K562 (cell line): ENCODE results near the gene GIGYF1. TPM values are rescaled to one million over a fixed set of nuclear protein-coding genes. Genes with fewer than 3 reads are reported as not detected.

Source experiments
- CTCF ChIP-seq, 3 experiments: IDR thresholded peaks in 2 of 3; conservative IDR thresholded peaks in 1 of 3; 2 replicates each; pipeline ENCODE4 v1.5.1; 2011 to 2012; ENCODE audit warnings: low read length in 3 of 3, mild to moderate bottlenecking in 3 of 3, control low read depth in 2 of 3, improper control_type of control experiment in 1 of 3, inconsistent platforms in 1 of 3, low read depth in 1 of 3, mixed read lengths in 1 of 3, moderate library complexity in 1 of 3; ENCODE audit not compliant: insufficient read depth in 2 of 3
- E2F6 ChIP-seq, 2 experiments: IDR thresholded peaks; 2 replicates each; pipeline ENCODE4 v1.6.1; 2011; ENCODE audit warnings: borderline replicate concordance in 1 of 2, control low read depth in 1 of 2, low read depth in 1 of 2, low read length in 1 of 2, mild to moderate bottlenecking in 1 of 2, mixed read lengths in 1 of 2, moderate library complexity in 1 of 2; ENCODE audit not compliant: insufficient read depth in 1 of 2, insufficient read length in 1 of 2, poor library complexity in 1 of 2, severe bottlenecking in 1 of 2; ENCODE audit errors: extremely low read depth in 1 of 2
- ETV6 ChIP-seq, 3 experiments: fragments of 150-350 bp in 1 of 3; sonication (generic) in 1 of 3; formaldehyde crosslinking in 1 of 3; IDR thresholded peaks; 2 replicates each; pipeline versions ENCODE4 v1.6.1 to v1.8.0; 2014 to 2022; ENCODE audit warnings: borderline replicate concordance in 2 of 3, low read depth in 2 of 3, antibody characterized with exemption in 1 of 3, low read length in 1 of 3, mild to moderate bottlenecking in 1 of 3, missing genetic modification reagents in 1 of 3
- HCFC1 ChIP-seq: IDR thresholded peaks from 2 replicates; pipeline ENCODE4 v1.6.1; 2012; ENCODE audit warnings: low read depth, low read length, improper control_type of control experiment
- L3MBTL2 ChIP-seq: fragments of 450-650 bp; IDR thresholded peaks from 2 replicates; pipeline ENCODE4 v1.6.1; 2016; ENCODE audit warnings: mild to moderate bottlenecking, moderate library complexity
- MYNN ChIP-seq, 2 experiments: sonication (generic); formaldehyde crosslinking in 1 of 2; IDR thresholded peaks; 2 replicates each; pipeline versions ENCODE4 v1.5.0 to v1.6.1; 2016 to 2020; ENCODE audit warnings: antibody characterized with exemption in 1 of 2, missing genetic modification reagents in 1 of 2
- POLR2G ChIP-seq: fragments of 200-400 bp; formaldehyde crosslinking; IDR thresholded peaks from 2 replicates; pipeline ENCODE4 v1.6.1; 2017; ENCODE audit warnings: low read depth, mild to moderate bottlenecking, antibody characterized with exemption, low read length, moderate library complexity
- REST ChIP-seq, 2 experiments: fragments of 450-650 bp; formaldehyde crosslinking in 1 of 2; IDR thresholded peaks; 2 replicates each; pipeline versions ENCODE4 v1.4.0 to v1.6.1; 2014 to 2020; ENCODE audit warnings: mild to moderate bottlenecking in 2 of 2, borderline replicate concordance in 1 of 2, low read depth in 1 of 2
- SMARCA4 ChIP-seq: fragments of 450-650 bp; IDR thresholded peaks from 2 replicates; pipeline ENCODE4 v1.6.1; 2016
- TGIF2 ChIP-seq: sonication (generic); formaldehyde crosslinking; IDR thresholded peaks from 2 replicates; pipeline ENCODE4 v1.8.1; 2022; ENCODE audit warnings: mild to moderate bottlenecking, missing genetic modification reagents, moderate library complexity
- ZNF511 ChIP-seq: sonication (generic); formaldehyde crosslinking; IDR thresholded peaks from 2 replicates; pipeline ENCODE4 v1.8.0; 2022; ENCODE audit warnings: mild to moderate bottlenecking, missing genetic modification reagents
- polyA plus RNA-seq, 8 experiments: library from polyadenylated mRNA; depleted of rRNA in 4 of 8; stranded (reverse) in 5 of 8; unstranded in 3 of 8; fragments of >200 nt; fragmentation: Nextera tagmentation in 2 of 8; fragmentation: Illumina TruSeq in 1 of 8; extraction: Ambion mirVana in 2 of 8; extraction: Trizol in 1 of 8; gene quantifications; 2 replicates each; pipeline versions ENCODE4 v1.2.1 to v1.2.3, GENCODE V29; 2011 to 2014; ENCODE audit warnings: inconsistent platforms in 1 of 8, missing spikeins in 1 of 8
- total RNA-seq, 7 experiments: library from RNA; depleted of rRNA in 6 of 7; stranded (reverse); fragments of >200 nt in 6 of 7; fragmentation: Illumina TruSeq in 2 of 7; extraction: Trizol in 2 of 7; gene quantifications; 2 replicates each; pipeline versions ENCODE4 v1.2.1 to v1.2.3, GENCODE V29; 2011 to 2021; ENCODE audit warnings: low replicate concordance in 1 of 7

The GIGYF1 gene
- total and polyA plus RNA-seq, 9 of the 15 experiments (the other 6 are each of a cell fraction or from before 2014, with no cell fraction given), result 0.56 to 76.2 (median 16.8) TPM

GRCh38 chr7:100655908-100656674 lies 38.0 kb downstream of the GIGYF1 start, which contains the start of gene ACTL6B (continued):
- TF ChIP-seq CTCF (IDR thresholded peaks at IDR 0.05 in 2 of 3, conservative IDR thresholded peaks at IDR 0.05 in 1 of 3; ENCODE audit: insufficient read depth in 2 of 3, low read depth in 1 of 3, low read length in 3 of 3), result 0 out of 6 replicates have a peak, but pooled peaks of 1 of the 3 experiments have one; percentile 8
- peak; percentile 42; the same call in 1 of the 2 replicates for TF ChIP-seq HCFC1
- TF ChIP-seq ETV6 (IDR thresholded peaks at IDR 0.05; ENCODE audit: borderline replicate concordance in 1 of 2, low read depth in 2 of 2, low read length in 1 of 2), result peak in 1 of 2 experiments; percentile 43; a peak in 1 of 4 replicates
- peak; percentile 74; the same call in 1 of the 2 replicates for TF ChIP-seq ETV6 (CRISPR knock-in tag; IDR thresholded peaks at IDR 0.05; ENCODE audit: borderline replicate concordance)
- TF ChIP-seq POLR2G, result peak; percentile 37; the same call in 1 of the 2 replicates
- no peak; the same call in 1 of the 2 replicates for TF ChIP-seq MYNN (IDR thresholded peaks at IDR 0.05)
- peak; percentile 19; the same call in 1 of the 2 replicates for TF ChIP-seq MYNN (CRISPR knock-in tag; IDR thresholded peaks at IDR 0.05)
- TF ChIP-seq ZNF511, result peak; percentile 99
- TF ChIP-seq SMARCA4, result no peak
- TF ChIP-seq REST (IDR thresholded peaks at IDR 0.05; ENCODE audit: borderline replicate concordance), result peak; percentile 100
- TF ChIP-seq REST (CRISPR knock-in tag; IDR thresholded peaks at IDR 0.05; ENCODE audit: low read depth), result peak; percentile 100
- peak; percentile 89 for TF ChIP-seq TGIF2 (CRISPR knock-in tag)
- TF ChIP-seq L3MBTL2, result no peak
- TF ChIP-seq E2F6 (IDR thresholded peaks at IDR 0.05; ENCODE audit: borderline replicate concordance in 1 of 2, extremely low read depth in 1 of 2, insufficient read depth in 1 of 2, insufficient read length in 1 of 2, low read depth in 1 of 2, low read length in 1 of 2, poor library complexity in 1 of 2, severe bottlenecking in 1 of 2), result peak in 1 of 2 experiments; percentile 53
